ENCODE measurements around the gene TOM1L2.
A peak's percentile ranks its signal among the peaks of the same experiment; 100 is the strongest.

TOM1L2 gene

DNA sequence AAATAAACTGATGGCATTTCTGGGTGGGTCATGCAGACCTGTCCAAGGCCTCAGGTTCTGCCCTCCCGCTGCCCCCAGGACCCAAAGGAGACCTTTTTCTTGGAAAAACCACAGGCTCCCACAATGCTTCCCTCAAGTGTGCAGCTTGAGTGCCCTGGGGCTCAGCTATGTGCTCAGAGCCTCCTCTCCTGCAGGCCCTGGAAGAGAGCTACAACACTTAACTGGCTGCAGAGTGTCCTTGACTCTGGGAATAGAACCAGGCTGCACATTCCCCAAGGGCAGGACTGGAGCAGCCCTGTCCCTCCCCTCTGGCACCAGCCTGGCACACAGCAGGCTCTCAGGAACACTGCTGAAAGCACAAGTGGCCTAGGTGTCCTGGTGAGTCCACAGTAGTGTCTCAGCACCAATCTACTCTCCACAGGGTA is 130.6 kb downstream of the TOM1L2 start:
- DNase-seq (ENCODE audit: low read depth in 1 of 2, low spot score in 1 of 2), result no peak
- TF ChIP-seq POLR2AphosphoS5 (IDR thresholded peaks at IDR 0.05; ENCODE audit: low read depth), result no peak
- TF ChIP-seq SPI1 (IDR thresholded peaks at IDR 0.05; ENCODE audit: borderline replicate concordance, low read depth), result no peak
- no peak for TF ChIP-seq GABPA (IDR thresholded peaks at IDR 0.05; ENCODE audit: low read depth)
- TF ChIP-seq, protein P1, sequence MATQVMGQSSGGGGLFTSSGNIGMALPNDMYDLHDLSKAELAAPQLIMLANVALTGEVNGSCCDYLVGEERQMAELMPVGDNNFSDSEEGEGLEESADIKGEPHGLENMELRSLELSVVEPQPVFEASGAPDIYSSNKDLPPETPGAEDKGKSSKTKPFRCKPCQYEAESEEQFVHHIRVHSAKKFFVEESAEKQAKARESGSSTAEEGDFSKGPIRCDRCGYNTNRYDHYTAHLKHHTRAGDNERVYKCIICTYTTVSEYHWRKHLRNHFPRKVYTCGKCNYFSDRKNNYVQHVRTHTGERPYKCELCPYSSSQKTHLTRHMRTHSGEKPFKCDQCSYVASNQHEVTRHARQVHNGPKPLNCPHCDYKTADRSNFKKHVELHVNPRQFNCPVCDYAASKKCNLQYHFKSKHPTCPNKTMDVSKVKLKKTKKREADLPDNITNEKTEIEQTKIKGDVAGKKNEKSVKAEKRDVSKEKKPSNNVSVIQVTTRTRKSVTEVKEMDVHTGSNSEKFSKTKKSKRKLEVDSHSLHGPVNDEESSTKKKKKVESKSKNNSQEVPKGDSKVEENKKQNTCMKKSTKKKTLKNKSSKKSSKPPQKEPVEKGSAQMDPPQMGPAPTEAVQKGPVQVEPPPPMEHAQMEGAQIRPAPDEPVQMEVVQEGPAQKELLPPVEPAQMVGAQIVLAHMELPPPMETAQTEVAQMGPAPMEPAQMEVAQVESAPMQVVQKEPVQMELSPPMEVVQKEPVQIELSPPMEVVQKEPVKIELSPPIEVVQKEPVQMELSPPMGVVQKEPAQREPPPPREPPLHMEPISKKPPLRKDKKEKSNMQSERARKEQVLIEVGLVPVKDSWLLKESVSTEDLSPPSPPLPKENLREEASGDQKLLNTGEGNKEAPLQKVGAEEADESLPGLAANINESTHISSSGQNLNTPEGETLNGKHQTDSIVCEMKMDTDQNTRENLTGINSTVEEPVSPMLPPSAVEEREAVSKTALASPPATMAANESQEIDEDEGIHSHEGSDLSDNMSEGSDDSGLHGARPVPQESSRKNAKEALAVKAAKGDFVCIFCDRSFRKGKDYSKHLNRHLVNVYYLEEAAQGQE (IDR thresholded peaks at IDR 0.05; ENCODE audit: insufficient replicate concordance, low read depth), result no peak
- no peak for TF ChIP-seq CTCF (IDR thresholded peaks at IDR 0.05; ENCODE audit: insufficient read depth, low read length)
- Histone ChIP-seq H3K27me3 (ENCODE audit: insufficient read depth, poor library complexity, severe bottlenecking) (no peaks in the 10 kb centered on the region), H3K4me3 (replicated peaks; ENCODE audit: insufficient read depth, low read length) (no peak overlapping the region), H3K27ac (replicated peaks) (no peak overlapping the region)

GRCh38 chr17:17840751-17841591 is 131.2 kb downstream of the TOM1L2 start:
- Histone ChIP-seq H3K27ac (replicated peaks) (peak overlapping the region; percentile 88), H3K27me3 (ENCODE audit: insufficient read depth, poor library complexity, severe bottlenecking) (no peaks in the 10 kb centered on the region), H3K4me3 (replicated peaks; ENCODE audit: insufficient read depth, low read length) (peak overlapping the region; percentile 45)
- TF ChIP-seq SPI1 (IDR thresholded peaks at IDR 0.05; ENCODE audit: borderline replicate concordance, low read depth) (no peak), POLR2AphosphoS5 (IDR thresholded peaks at IDR 0.05; ENCODE audit: low read depth) (peak; percentile 21; the same call in 1 of the 2 replicates)
- DNase-seq (ENCODE audit: low read depth in 1 of 2, low spot score in 1 of 2), result no peak

- H3K27me3 ChIP-seq (ENCODE audit: insufficient read depth, poor library complexity, severe bottlenecking), result no peaks in the 10 kb centered on the region
- peak; percentile 58 to 75 for DNase-seq (ENCODE audit: low read depth in 1 of 2, low spot score in 1 of 2)
- peak overlapping the region; percentile 45 for H3K4me3 ChIP-seq (replicated peaks; ENCODE audit: insufficient read depth, low read length)
- peak; percentile 14; the same call in 1 of the 2 replicates for TF ChIP-seq POLR2AphosphoS5 (IDR thresholded peaks at IDR 0.05; ENCODE audit: low read depth)
- TF ChIP-seq GABPA (IDR thresholded peaks at IDR 0.05; ENCODE audit: low read depth), result no peak
- no peak for TF ChIP-seq CTCF (IDR thresholded peaks at IDR 0.05; ENCODE audit: insufficient read depth, low read length)
- peak overlapping the region; percentile 88 for H3K27ac ChIP-seq (replicated peaks)
Measured at GRCh38 chr17:17839791-17840707, 132.2 kb downstream of the TOM1L2 start.

DNA sequence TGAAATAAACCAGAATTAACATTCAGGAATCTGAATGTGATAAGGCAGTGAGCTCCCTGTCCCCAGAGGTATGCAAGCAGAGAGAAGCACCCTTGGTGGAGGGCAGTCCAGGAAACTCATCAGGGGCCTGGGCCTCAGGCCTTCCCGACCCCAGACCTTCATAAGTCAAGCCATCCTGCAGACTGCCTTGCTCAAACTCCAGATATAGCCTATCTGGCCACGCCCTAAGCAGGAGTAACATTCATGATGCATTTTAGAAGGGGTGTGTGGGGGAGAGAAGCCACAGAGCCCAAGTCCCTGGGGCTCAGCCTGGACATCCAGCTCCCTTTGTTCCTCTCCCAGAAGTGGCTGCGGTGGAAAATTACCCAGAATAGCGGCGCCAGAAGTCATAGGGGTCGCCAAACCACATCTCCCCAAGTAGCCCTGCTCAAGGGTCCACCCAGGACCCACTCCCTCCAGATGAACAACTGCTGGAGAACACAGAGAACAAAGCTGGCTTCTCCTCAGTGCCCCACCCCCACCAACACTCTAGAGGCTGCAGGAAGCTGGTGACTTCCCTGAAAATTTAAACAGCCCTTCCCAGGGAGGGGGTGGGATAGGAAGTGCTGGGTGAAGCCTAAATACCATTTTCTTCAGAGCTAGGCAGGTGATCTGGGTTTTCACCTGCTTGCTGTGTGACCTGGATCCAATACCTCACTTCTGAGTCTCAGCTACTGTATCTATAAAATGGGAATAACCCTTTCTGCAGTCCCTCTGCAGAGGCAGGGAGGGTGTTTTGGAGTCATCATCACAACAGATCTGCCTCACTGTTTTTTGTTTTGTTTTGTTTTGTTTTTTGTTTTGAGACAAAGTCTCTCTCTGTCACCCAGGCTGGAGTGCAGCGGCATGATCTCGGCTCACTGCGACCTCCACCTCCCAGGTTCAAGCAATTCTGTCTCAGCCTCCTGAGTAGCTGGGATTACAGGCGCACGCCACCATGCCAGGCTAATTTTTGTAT is 133.9 kb downstream of the TOM1L2 start:
- DNase-seq (ENCODE audit: low read depth in 1 of 2, low spot score in 1 of 2), result peak in 1 of 2 experiments; percentile 68
- no peaks in the 10 kb centered on the region for H3K27me3 ChIP-seq (ENCODE audit: insufficient read depth, poor library complexity, severe bottlenecking)
- peak overlapping the region; percentile 88 for H3K27ac ChIP-seq (replicated peaks)
- H3K4me3 ChIP-seq (replicated peaks; ENCODE audit: insufficient read depth, low read length), result no peak overlapping the region
- TF ChIP-seq POLR2AphosphoS5 (IDR thresholded peaks at IDR 0.05; ENCODE audit: low read depth) (no peak), SPI1 (IDR thresholded peaks at IDR 0.05; ENCODE audit: borderline replicate concordance, low read depth) (peak; percentile 44; the same call in 1 of the 2 replicates)
